MCF 10A (cell line): ENCODE data around the gene BIN1. TPM values are rescaled to one million over a fixed set of nuclear protein-coding genes. Genes with fewer than 3 reads are reported as not detected.

Experiments used
- BruUV-seq: library from RNA; stranded (reverse); fragments of 400-500 nt; replicated peaks from 2 replicates; lab custom pipeline; 2021; lab: Mats Ljungman, UMichigan
- CTCF ChIA-PET: fragments of 300-600 bp; sonication (Branson Sonifier 250); formaldehyde crosslinking; extraction: SDS; loops from one replicate; lab custom pipeline; 2021; ENCODE audit warnings: antibody characterized with exemption, inconsistent platforms; lab: Yijun Ruan, JAX
- POLR2A ChIA-PET: fragments of 300-600, 350-650 bp; sonication (Branson Sonifier 250); formaldehyde crosslinking; extraction: SDS; loops from one replicate; lab custom pipeline; 2020; ENCODE audit warnings: antibody characterized with exemption, inconsistent platforms; lab: Yijun Ruan, JAX
- DNase-seq: peaks from one replicate; pipeline ENCODE4 v3.0.0-alpha.2; 2018; ENCODE audit not compliant: unreplicated experiment
- H3K27ac Mint-ChIP-seq: one replicate; pipeline ENCODE4 v1.8.0; 2022; ENCODE audit warnings: mild to moderate bottlenecking, low read depth, mixed read lengths; ENCODE audit not compliant: unreplicated experiment
- H3K27me3 Mint-ChIP-seq: one replicate; pipeline ENCODE4 v1.8.0; 2022; ENCODE audit warnings: mixed read lengths; ENCODE audit not compliant: insufficient read depth, unreplicated experiment
- H3K36me3 Mint-ChIP-seq: one replicate; pipeline ENCODE4 v1.8.0; 2022; ENCODE audit warnings: mild to moderate bottlenecking, moderate library complexity, mixed read lengths; ENCODE audit not compliant: insufficient read depth, unreplicated experiment
- H3K4me1 Mint-ChIP-seq: one replicate; pipeline ENCODE4 v1.8.0; 2022; ENCODE audit warnings: mixed read lengths; ENCODE audit not compliant: insufficient read depth, unreplicated experiment
- H3K4me3 Mint-ChIP-seq: one replicate; pipeline ENCODE4 v1.8.0; 2022; ENCODE audit warnings: mild to moderate bottlenecking, moderate library complexity, mixed read lengths; ENCODE audit not compliant: unreplicated experiment
- H3K9me3 Mint-ChIP-seq: one replicate; pipeline ENCODE4 v1.8.0; 2022; ENCODE audit warnings: mixed read lengths; ENCODE audit not compliant: unreplicated experiment
- intact Hi-C: fragments of 100-400 bp; cut with micrococcal nuclease; formaldehyde crosslinking; loops from 2 replicates; pipeline ENCODE4 v1.14.1; 2022
- total RNA-seq: library from RNA; stranded (reverse); gene quantifications from 2 replicates; pipeline ENCODE4 v1.2.3, GENCODE V29; 2022
- TF ChIP-seq, protein P1 (sequence below): fragments of 200-600 bp; IDR thresholded peaks from one replicate; pipeline ENCODE4 v1.8.0; 2022; ENCODE audit warnings: antibody characterized with exemption, mild to moderate bottlenecking; ENCODE audit not compliant: unreplicated experiment

The BIN1 gene
- total RNA-seq, 1 experiment from 2014 or later, result 29.6 TPM

DNA sequence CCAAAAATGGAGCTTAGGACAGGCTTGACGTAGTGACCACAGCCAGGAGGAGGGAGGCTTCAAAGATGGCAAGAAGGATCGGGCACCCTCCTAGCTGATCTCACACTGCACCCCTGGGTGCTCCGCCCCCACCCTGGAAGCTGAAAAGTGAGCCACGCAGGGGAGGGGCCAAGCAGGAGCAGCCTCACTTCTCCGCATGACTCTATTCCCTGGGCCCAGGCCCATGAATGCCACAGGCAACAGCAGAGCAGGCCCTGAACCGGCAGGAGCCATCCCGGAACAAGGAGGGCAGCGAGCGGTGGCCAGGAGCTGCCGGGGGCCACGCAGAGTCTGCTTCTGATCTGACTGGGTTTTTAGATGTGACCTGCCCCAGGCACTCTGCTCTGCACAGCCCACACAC, 30.0 kb downstream of the BIN1 start:
- no peak overlapping the region for H3K27ac Mint-ChIP-seq
- POLR2A ChIA-PET, result interaction anchor here (0.7 kb wide), 1 partner anchor 53 kb away, joined by 3 read pairs; no protein-coding TSS in a partner anchor

GRCh38 chr2:127076290-127076689, 30.7 kb downstream of the BIN1 start:
- Mint-ChIP-seq H3K4me3 (no peak overlapping the region), H3K36me3 (peaks cover 6% of the 10 kb centered on the region), H3K27ac (no peak overlapping the region), H3K9me3 (no peaks in the 10 kb centered on the region), H3K4me1 (peaks cover 27% of the 10 kb centered on the region), H3K27me3 (no peaks in the 10 kb centered on the region)
- TF ChIP-seq, protein P1, sequence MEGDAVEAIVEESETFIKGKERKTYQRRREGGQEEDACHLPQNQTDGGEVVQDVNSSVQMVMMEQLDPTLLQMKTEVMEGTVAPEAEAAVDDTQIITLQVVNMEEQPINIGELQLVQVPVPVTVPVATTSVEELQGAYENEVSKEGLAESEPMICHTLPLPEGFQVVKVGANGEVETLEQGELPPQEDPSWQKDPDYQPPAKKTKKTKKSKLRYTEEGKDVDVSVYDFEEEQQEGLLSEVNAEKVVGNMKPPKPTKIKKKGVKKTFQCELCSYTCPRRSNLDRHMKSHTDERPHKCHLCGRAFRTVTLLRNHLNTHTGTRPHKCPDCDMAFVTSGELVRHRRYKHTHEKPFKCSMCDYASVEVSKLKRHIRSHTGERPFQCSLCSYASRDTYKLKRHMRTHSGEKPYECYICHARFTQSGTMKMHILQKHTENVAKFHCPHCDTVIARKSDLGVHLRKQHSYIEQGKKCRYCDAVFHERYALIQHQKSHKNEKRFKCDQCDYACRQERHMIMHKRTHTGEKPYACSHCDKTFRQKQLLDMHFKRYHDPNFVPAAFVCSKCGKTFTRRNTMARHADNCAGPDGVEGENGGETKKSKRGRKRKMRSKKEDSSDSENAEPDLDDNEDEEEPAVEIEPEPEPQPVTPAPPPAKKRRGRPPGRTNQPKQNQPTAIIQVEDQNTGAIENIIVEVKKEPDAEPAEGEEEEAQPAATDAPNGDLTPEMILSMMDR, result no peak
- ChIA-PET POLR2A (no interaction called here), CTCF (no interaction called here)
- no peak for DNase-seq
- intact Hi-C loops, result no loop called here
- BruUV-seq, result no TSS peak

More for the DNA sequence above, 30.0 kb downstream of the BIN1 start:
- CTCF ChIA-PET, result interaction anchor here (0.9 kb wide), 1 partner anchor 9 kb away, joined by 7 read pairs; no protein-coding TSS in a partner anchor
- no peak overlapping the region for H3K4me3 Mint-ChIP-seq
- no peaks in the 10 kb centered on the region for H3K9me3 Mint-ChIP-seq
- H3K36me3 Mint-ChIP-seq, result peaks cover 6% of the 10 kb centered on the region
- intact Hi-C loops, result no loop called here
- no peak for DNase-seq
- TF ChIP-seq, protein P1, result no peak
- H3K4me1 Mint-ChIP-seq, result peaks cover 27% of the 10 kb centered on the region
- BruUV-seq, result no TSS peak
- no peaks in the 10 kb centered on the region for H3K27me3 Mint-ChIP-seq

GRCh38 chr2:127075821-127076220, 31.1 kb downstream of the BIN1 start:
- Mint-ChIP-seq H3K4me3 (no peak overlapping the region), H3K36me3 (peaks cover 6% of the 10 kb centered on the region), H3K9me3 (no peaks in the 10 kb centered on the region), H3K27ac (no peak overlapping the region), H3K27me3 (no peaks in the 10 kb centered on the region), H3K4me1 (peaks cover 27% of the 10 kb centered on the region)
- no TSS peak for BruUV-seq
- CTCF ChIA-PET, result interaction anchor here (0.6 kb wide), 1 partner anchor 830 kb away, joined by 3 read pairs; no protein-coding TSS in a partner anchor
- TF ChIP-seq, protein P1, result no peak
- POLR2A ChIA-PET, result interaction anchor here (0.6 kb wide), 1 partner anchor 74 kb away, joined by 3 read pairs; no protein-coding TSS in a partner anchor
- intact Hi-C loops, result no loop called here
- no peak for DNase-seq

- no peaks in the 10 kb centered on the region for H3K9me3 Mint-ChIP-seq
- ChIA-PET POLR2A (interaction anchor here (1.5 kb wide), 1 partner anchor 10 kb away, joined by 4 read pairs; no protein-coding TSS in a partner anchor), CTCF (interaction anchor here (0.6 to 0.9 kb wide), 2 partner anchors 11 to 538 kb away, joined by 3 read pairs; no protein-coding TSS in a partner anchor)
- BruUV-seq, result no TSS peak
- H3K4me3 Mint-ChIP-seq, result no peak overlapping the region
- DNase-seq, result no peak
- no peaks in the 10 kb centered on the region for H3K27me3 Mint-ChIP-seq
- TF ChIP-seq, protein P1, result no peak
- intact Hi-C loops, result no loop called here
- H3K4me1 Mint-ChIP-seq, result peaks cover 20% of the 10 kb centered on the region
- no peak overlapping the region for H3K27ac Mint-ChIP-seq
- no peaks in the 10 kb centered on the region for H3K36me3 Mint-ChIP-seq
These were observed 32.0 kb downstream of the BIN1 start for GRCh38 chr2:127074936-127075335.
